ENCODE data around the gene GDI1. TPM values are rescaled to one million over a fixed set of nuclear protein-coding genes. Genes with fewer than 3 reads are reported as not detected.

GDI1 gene
- total and polyA plus RNA-seq, 9 donors: 72.8 to 188 (median 116) TPM

GRCh38 chrX:154409222-154409871 lies 27.6 kb upstream of the GDI1 start, which contains the start of gene DNASE1L1:
Gene DNASE1L1 (minus strand): TSS chrX:154409254. CDS start chrX:154405568, 3,686 bp downstream.
- Histone ChIP-seq H3K27ac (no peak within 1 kb of the TSS), H3K27me3 (no peaks in the 10 kb centered on the region), H3K36me3 (no peaks in the 10 kb centered on the region), H3K4me3 (no peak within 1 kb of the TSS), H3K4me1 (ENCODE audit: insufficient read depth) (no peaks in the 10 kb centered on the region), H3K9me3 (no peaks in the 10 kb centered on the region)
- TF ChIP-seq, protein P1, sequence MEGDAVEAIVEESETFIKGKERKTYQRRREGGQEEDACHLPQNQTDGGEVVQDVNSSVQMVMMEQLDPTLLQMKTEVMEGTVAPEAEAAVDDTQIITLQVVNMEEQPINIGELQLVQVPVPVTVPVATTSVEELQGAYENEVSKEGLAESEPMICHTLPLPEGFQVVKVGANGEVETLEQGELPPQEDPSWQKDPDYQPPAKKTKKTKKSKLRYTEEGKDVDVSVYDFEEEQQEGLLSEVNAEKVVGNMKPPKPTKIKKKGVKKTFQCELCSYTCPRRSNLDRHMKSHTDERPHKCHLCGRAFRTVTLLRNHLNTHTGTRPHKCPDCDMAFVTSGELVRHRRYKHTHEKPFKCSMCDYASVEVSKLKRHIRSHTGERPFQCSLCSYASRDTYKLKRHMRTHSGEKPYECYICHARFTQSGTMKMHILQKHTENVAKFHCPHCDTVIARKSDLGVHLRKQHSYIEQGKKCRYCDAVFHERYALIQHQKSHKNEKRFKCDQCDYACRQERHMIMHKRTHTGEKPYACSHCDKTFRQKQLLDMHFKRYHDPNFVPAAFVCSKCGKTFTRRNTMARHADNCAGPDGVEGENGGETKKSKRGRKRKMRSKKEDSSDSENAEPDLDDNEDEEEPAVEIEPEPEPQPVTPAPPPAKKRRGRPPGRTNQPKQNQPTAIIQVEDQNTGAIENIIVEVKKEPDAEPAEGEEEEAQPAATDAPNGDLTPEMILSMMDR (IDR thresholded peaks at IDR 0.05): no peak
- TF ChIP-seq EP300 (IDR thresholded peaks at IDR 0.05) (no peak), POLR2A (IDR thresholded peaks at IDR 0.05) (no peak)
- WGBS, 3 donors: 65 to 73% (median 67%) methylated on average over 18 to 26 of the region's 26 CpGs
- peak in 2 of 5 donors; percentile 58 to 60 for DNase-seq
- intact Hi-C loops (cut with DNase I): no loop called here

- Histone ChIP-seq H3K9me3 (no peaks in the 10 kb centered on the region), H3K27me3 (no peaks in the 10 kb centered on the region), H3K27ac (peak overlapping the region; percentile 64 to 88), H3K4me3 (peak overlapping the region; percentile 69), H3K4me1 (ENCODE audit: insufficient read depth) (no peaks in the 10 kb centered on the region), H3K36me3 (no peaks in the 10 kb centered on the region)
- intact Hi-C loops (cut with DNase I): no loop called here
- TF ChIP-seq, protein P1 (IDR thresholded peaks at IDR 0.05): no peak
- TF ChIP-seq POLR2A (IDR thresholded peaks at IDR 0.05): peak; percentile 21
- 33 to 40% (median 39%) methylated on average over 21 to 29 of the region's 29 CpGs for WGBS, 3 donors
- DNase-seq: peak; percentile 72 to 81 (median 74)
Measured at GRCh38 chrX:154411981-154412340, 25.0 kb upstream of the GDI1 start.

GRCh38 chrX:154412468-154412867 lies 24.5 kb upstream of the GDI1 start:
- Histone ChIP-seq H3K27me3 (no peaks in the 10 kb centered on the region), H3K36me3 (no peaks in the 10 kb centered on the region), H3K9me3 (no peaks in the 10 kb centered on the region), H3K27ac (peak overlapping the region in 1 of 2 donors; percentile 88), H3K4me1 (ENCODE audit: insufficient read depth) (no peaks in the 10 kb centered on the region), H3K4me3 (peak overlapping the region; percentile 69)
- intact Hi-C loops (cut with DNase I): no loop called here
- TF ChIP-seq EP300 (IDR thresholded peaks at IDR 0.05) (no peak), POLR2A (IDR thresholded peaks at IDR 0.05) (no peak)
- TF ChIP-seq, protein P1 (IDR thresholded peaks at IDR 0.05): no peak
- WGBS, 3 donors: 64 to 67% (median 64%) methylated on average over 4 of the region's 4 CpGs
- DNase-seq: no peak

GRCh38 chrX:154413142-154413541 lies 23.8 kb upstream of the GDI1 start:
- intact Hi-C loops (cut with DNase I): no loop called here
- H3K36me3 ChIP-seq: no peaks in the 10 kb centered on the region

More at GRCh38 chrX:154413142-154413541, 23.8 kb upstream of the GDI1 start:
- H3K27me3 ChIP-seq: no peaks in the 10 kb centered on the region
- no peaks in the 10 kb centered on the region for H3K4me1 ChIP-seq (ENCODE audit: insufficient read depth)
- no peaks in the 10 kb centered on the region for H3K9me3 ChIP-seq
- no peak overlapping the region for H3K27ac ChIP-seq
- DNase-seq: no peak
- WGBS, 3 donors: 62 to 87% (median 81%) methylated on average over 8 of the region's 8 CpGs
- H3K4me3 ChIP-seq: no peak overlapping the region
- TF ChIP-seq EP300 (IDR thresholded peaks at IDR 0.05): no peak
- no peak for TF ChIP-seq POLR2A (IDR thresholded peaks at IDR 0.05)
- TF ChIP-seq, protein P1 (IDR thresholded peaks at IDR 0.05): no peak
